HCT116 (cell line): ENCODE results near the gene CRACR2A.

Experiments
- EZH2 ChIP-seq: fragments of 200-600 bp; sonication (generic); IDR thresholded peaks from 2 replicates; pipeline ENCODE4 v1.6.1; 2017; ENCODE audit warnings: antibody characterized with exemption, mixed run types
- POLR2A ChIP-seq: IDR thresholded peaks from 2 replicates; pipeline ENCODE4 v1.7.0; 2011; ENCODE audit warnings: borderline replicate concordance; ENCODE audit not compliant: insufficient read depth, insufficient read length; ENCODE audit errors: extremely low read depth
- POLR2AphosphoS5 ChIP-seq: IDR thresholded peaks from 2 replicates; pipeline ENCODE4 v1.6.1; 2011; ENCODE audit warnings: mild to moderate bottlenecking, low read depth, low read length, moderate library complexity
- ZNF274 ChIP-seq: fragments of 200-500 bp; sonication (Bioruptor generic); IDR thresholded peaks from 2 replicates; pipeline ENCODE4 v1.6.1; 2014; ENCODE audit warnings: mild to moderate bottlenecking, low read depth, low read length, inconsistent platforms
- TF ChIP-seq, protein P1 (sequence below), 3 experiments: fragments of 200-600 bp in 1 of 3; sonication (generic) in 1 of 3; IDR thresholded peaks in 2 of 3; conservative IDR thresholded peaks in 1 of 3; 2 replicates each; pipeline ENCODE4 v1.5.1; 2012 to 2017; ENCODE audit warnings: low read depth in 2 of 3, low read length in 2 of 3, antibody characterized with exemption in 1 of 3, borderline replicate concordance in 1 of 3, control low read depth in 1 of 3, mild to moderate bottlenecking in 1 of 3, mixed read lengths in 1 of 3, mixed run types in 1 of 3, moderate library complexity in 1 of 3; ENCODE audit not compliant: insufficient read depth in 1 of 3
- TF ChIP-seq, protein P2 (sequence below): IDR thresholded peaks from 2 replicates; pipeline ENCODE4 v1.6.1; 2012; ENCODE audit warnings: low read depth

DNA sequence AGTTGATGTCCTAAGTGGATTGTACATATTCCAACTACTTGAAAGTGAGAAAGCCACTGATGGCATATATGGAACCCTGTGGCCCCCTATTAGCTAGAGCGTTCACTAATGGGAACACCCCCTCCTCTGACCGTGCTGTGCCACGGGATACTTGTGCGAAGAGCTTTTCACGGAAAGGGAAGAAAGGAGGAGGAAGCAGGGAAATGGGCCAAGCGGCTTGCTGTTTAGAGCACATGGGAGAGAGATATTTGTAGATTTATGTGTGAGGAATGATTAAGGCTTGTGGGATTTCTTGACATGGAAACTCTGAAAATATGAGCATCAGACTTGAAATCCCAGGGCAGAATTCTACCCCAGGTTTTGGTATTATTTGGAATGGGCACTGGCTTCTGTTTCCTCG, 132.1 kb downstream of the CRACR2A start:
- TF ChIP-seq, protein P1, sequence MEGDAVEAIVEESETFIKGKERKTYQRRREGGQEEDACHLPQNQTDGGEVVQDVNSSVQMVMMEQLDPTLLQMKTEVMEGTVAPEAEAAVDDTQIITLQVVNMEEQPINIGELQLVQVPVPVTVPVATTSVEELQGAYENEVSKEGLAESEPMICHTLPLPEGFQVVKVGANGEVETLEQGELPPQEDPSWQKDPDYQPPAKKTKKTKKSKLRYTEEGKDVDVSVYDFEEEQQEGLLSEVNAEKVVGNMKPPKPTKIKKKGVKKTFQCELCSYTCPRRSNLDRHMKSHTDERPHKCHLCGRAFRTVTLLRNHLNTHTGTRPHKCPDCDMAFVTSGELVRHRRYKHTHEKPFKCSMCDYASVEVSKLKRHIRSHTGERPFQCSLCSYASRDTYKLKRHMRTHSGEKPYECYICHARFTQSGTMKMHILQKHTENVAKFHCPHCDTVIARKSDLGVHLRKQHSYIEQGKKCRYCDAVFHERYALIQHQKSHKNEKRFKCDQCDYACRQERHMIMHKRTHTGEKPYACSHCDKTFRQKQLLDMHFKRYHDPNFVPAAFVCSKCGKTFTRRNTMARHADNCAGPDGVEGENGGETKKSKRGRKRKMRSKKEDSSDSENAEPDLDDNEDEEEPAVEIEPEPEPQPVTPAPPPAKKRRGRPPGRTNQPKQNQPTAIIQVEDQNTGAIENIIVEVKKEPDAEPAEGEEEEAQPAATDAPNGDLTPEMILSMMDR (IDR thresholded peaks at IDR 0.05 in 2 of 3, conservative IDR thresholded peaks at IDR 0.05 in 1 of 3; ENCODE audit: borderline replicate concordance in 1 of 3, insufficient read depth in 1 of 3, low read depth in 2 of 3, low read length in 2 of 3), result no peak
- TF ChIP-seq EZH2 (no peak), POLR2AphosphoS5 (no peak), POLR2A (no peak), ZNF274 (no peak)
- TF ChIP-seq, protein P2, sequence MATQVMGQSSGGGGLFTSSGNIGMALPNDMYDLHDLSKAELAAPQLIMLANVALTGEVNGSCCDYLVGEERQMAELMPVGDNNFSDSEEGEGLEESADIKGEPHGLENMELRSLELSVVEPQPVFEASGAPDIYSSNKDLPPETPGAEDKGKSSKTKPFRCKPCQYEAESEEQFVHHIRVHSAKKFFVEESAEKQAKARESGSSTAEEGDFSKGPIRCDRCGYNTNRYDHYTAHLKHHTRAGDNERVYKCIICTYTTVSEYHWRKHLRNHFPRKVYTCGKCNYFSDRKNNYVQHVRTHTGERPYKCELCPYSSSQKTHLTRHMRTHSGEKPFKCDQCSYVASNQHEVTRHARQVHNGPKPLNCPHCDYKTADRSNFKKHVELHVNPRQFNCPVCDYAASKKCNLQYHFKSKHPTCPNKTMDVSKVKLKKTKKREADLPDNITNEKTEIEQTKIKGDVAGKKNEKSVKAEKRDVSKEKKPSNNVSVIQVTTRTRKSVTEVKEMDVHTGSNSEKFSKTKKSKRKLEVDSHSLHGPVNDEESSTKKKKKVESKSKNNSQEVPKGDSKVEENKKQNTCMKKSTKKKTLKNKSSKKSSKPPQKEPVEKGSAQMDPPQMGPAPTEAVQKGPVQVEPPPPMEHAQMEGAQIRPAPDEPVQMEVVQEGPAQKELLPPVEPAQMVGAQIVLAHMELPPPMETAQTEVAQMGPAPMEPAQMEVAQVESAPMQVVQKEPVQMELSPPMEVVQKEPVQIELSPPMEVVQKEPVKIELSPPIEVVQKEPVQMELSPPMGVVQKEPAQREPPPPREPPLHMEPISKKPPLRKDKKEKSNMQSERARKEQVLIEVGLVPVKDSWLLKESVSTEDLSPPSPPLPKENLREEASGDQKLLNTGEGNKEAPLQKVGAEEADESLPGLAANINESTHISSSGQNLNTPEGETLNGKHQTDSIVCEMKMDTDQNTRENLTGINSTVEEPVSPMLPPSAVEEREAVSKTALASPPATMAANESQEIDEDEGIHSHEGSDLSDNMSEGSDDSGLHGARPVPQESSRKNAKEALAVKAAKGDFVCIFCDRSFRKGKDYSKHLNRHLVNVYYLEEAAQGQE, result no peak
